Measurements from ENCODE around the gene PCYOX1L. TPM values are rescaled to one million over a fixed set of nuclear protein-coding genes. Genes with fewer than 3 reads are reported as not detected.

The PCYOX1L gene
- total RNA-seq, 2 experiments from 2014 or later = 21.8 to 24.0 TPM

- H3K9me3 Mint-ChIP-seq = no peaks in the 10 kb centered on the region
Measured at GRCh38 chr5:149358294-149358651, 427 bp downstream of the PCYOX1L start.

GRCh38 chr5:149358868-149359495 lies 1.1 kb downstream of the PCYOX1L start:
- H3K27me3 Mint-ChIP-seq = no peaks in the 10 kb centered on the region
- peak overlapping the region; percentile 90 for H3K4me3 Mint-ChIP-seq
- ChIA-PET POLR2A (interaction anchor here (1.3 to 6.9 kb wide), 3 partner anchors 12 to 192 kb away, joined by 3 to 140 read pairs (median 10); partner anchors contain the start of genes CSNK1A1 and GRPEL2), CTCF (interaction anchor here (1.7 to 10.5 kb wide), 3 partner anchors 10 to 42 kb away, joined by 7 to 139 read pairs (median 43); partner anchors contain the start of gene GRPEL2)
- H3K9me3 Mint-ChIP-seq = no peaks in the 10 kb centered on the region
- H3K36me3 Mint-ChIP-seq = peaks cover 29% of the 10 kb centered on the region
- intact Hi-C loops (cut with micrococcal nuclease) = loop anchor here (5.0 kb wide), 1 partner anchor 1398 kb away; the partner anchor contains the start of gene DCTN4
- DNase-seq = no peak
- H3K4me1 Mint-ChIP-seq (ENCODE audit: low read depth) = peaks cover 58% of the 10 kb centered on the region
- H3K27ac Mint-ChIP-seq = peak overlapping the region; percentile 89

More at GRCh38 chr5:149358294-149358651, 427 bp downstream of the PCYOX1L start:
- no peaks in the 10 kb centered on the region for H3K27me3 Mint-ChIP-seq
- peak; percentile 50 for DNase-seq
- H3K4me3 Mint-ChIP-seq = peak overlapping the region; percentile 90
- POLR2A ChIA-PET = interaction anchor here (0.7 to 6.9 kb wide), 8 partner anchors 8 to 605 kb away, joined by 3 to 140 read pairs (median 6); partner anchors contain the start of genes CSNK1A1 and GRPEL2
- H3K27ac Mint-ChIP-seq = peak overlapping the region; percentile 89
- CTCF ChIA-PET = interaction anchor here (0.7 to 10.5 kb wide), 6 partner anchors 11 to 260 kb away, joined by 3 to 139 read pairs (median 12); partner anchors contain the start of genes CSNK1A1 and GRPEL2
- peaks cover 63% of the 10 kb centered on the region for H3K4me1 Mint-ChIP-seq (ENCODE audit: low read depth)
- peaks cover 33% of the 10 kb centered on the region for H3K36me3 Mint-ChIP-seq
- intact Hi-C loops (cut with micrococcal nuclease) = loop anchor here (5.0 kb wide), 1 partner anchor 1399 kb away; the partner anchor contains the start of gene DCTN4

- Mint-ChIP-seq H3K4me1 (ENCODE audit: low read depth) (peaks cover 47% of the 10 kb centered on the region), H3K4me3 (no peak overlapping the region), H3K36me3 (peaks cover 20% of the 10 kb centered on the region), H3K27me3 (no peaks in the 10 kb centered on the region), H3K9me3 (no peaks in the 10 kb centered on the region), H3K27ac (peak overlapping the region; percentile 64)
- no peak for DNase-seq
- POLR2A ChIA-PET = interaction anchor here (1.1 kb wide), 1 partner anchor 15 kb away, joined by 4 read pairs; the partner anchor contains the start of gene GRPEL2
- intact Hi-C loops (cut with micrococcal nuclease) = no loop called here
- CTCF ChIA-PET = interaction anchor here (0.9 to 10.5 kb wide), 4 partner anchors 9 to 219 kb away, joined by 3 to 139 read pairs (median 3); partner anchors contain the start of genes ABLIM3 and GRPEL2
Measured at GRCh38 chr5:149360272-149360671, 2.4 kb downstream of the PCYOX1L start.

GRCh38 chr5:149362541-149362940 lies 4.7 kb downstream of the PCYOX1L start:
- ChIA-PET CTCF (no interaction called here), POLR2A (no interaction called here)
- H3K9me3 Mint-ChIP-seq = no peaks in the 10 kb centered on the region
- peaks cover 26% of the 10 kb centered on the region for H3K4me1 Mint-ChIP-seq (ENCODE audit: low read depth)
- intact Hi-C loops (cut with micrococcal nuclease) = no loop called here
- H3K4me3 Mint-ChIP-seq = no peak overlapping the region
- no peaks in the 10 kb centered on the region for H3K27me3 Mint-ChIP-seq
- H3K36me3 Mint-ChIP-seq = peaks cover 12% of the 10 kb centered on the region
- DNase-seq = no peak
- no peak overlapping the region for H3K27ac Mint-ChIP-seq

GRCh38 chr5:149363358-149363757 lies 5.5 kb downstream of the PCYOX1L start:
- ChIA-PET CTCF (interaction anchor here (0.7 to 1.2 kb wide), 2 partner anchors 15 to 46 kb away, joined by 3 read pairs; no protein-coding TSS in a partner anchor), POLR2A (no interaction called here)
- intact Hi-C loops (cut with micrococcal nuclease) = no loop called here
- H3K4me1 Mint-ChIP-seq (ENCODE audit: low read depth) = peaks cover 28% of the 10 kb centered on the region
- no peak for DNase-seq
- peaks cover 17% of the 10 kb centered on the region for H3K36me3 Mint-ChIP-seq
- no peak overlapping the region for H3K27ac Mint-ChIP-seq
- H3K27me3 Mint-ChIP-seq = no peaks in the 10 kb centered on the region
- no peak overlapping the region for H3K4me3 Mint-ChIP-seq
- no peaks in the 10 kb centered on the region for H3K9me3 Mint-ChIP-seq

- no peaks in the 10 kb centered on the region for H3K9me3 Mint-ChIP-seq
- H3K4me3 Mint-ChIP-seq = no peak overlapping the region
- intact Hi-C loops (cut with micrococcal nuclease) = no loop called here
- H3K4me1 Mint-ChIP-seq (ENCODE audit: low read depth) = peaks cover 22% of the 10 kb centered on the region
- POLR2A ChIA-PET = no interaction called here
- CTCF ChIA-PET = interaction anchor here (1.2 to 10.0 kb wide), 2 partner anchors 7 to 47 kb away, joined by 3 to 139 read pairs; partner anchors contain the start of gene PCYOX1L
- no peaks in the 10 kb centered on the region for H3K27me3 Mint-ChIP-seq
- peaks cover 15% of the 10 kb centered on the region for H3K36me3 Mint-ChIP-seq
- no peak for DNase-seq
- H3K27ac Mint-ChIP-seq = no peak overlapping the region
Measured at GRCh38 chr5:149363936-149364335, 6.1 kb downstream of the PCYOX1L start.

- Mint-ChIP-seq H3K9me3 (no peaks in the 10 kb centered on the region), H3K27ac (no peak overlapping the region), H3K4me1 (ENCODE audit: low read depth) (peaks cover 15% of the 10 kb centered on the region), H3K4me3 (no peak overlapping the region), H3K36me3 (peaks cover 11% of the 10 kb centered on the region), H3K27me3 (no peaks in the 10 kb centered on the region)
- DNase-seq = no peak
- intact Hi-C loops (cut with micrococcal nuclease) = loop anchor here (5.0 kb wide), 1 partner anchor 198 kb away; no protein-coding TSS in a partner anchor
- ChIA-PET POLR2A (interaction anchor here (2.4 kb wide), 1 partner anchor 9 kb away, joined by 6 read pairs; no protein-coding TSS in a partner anchor), CTCF (interaction anchor here (0.8 to 10.0 kb wide), 5 partner anchors 8 to 163 kb away, joined by 3 to 289 read pairs (median 4); partner anchors contain the start of gene PCYOX1L)
Measured at GRCh38 chr5:149364719-149365118, 6.9 kb downstream of the PCYOX1L start.

- intact Hi-C loops (cut with micrococcal nuclease) = loop anchor here (5.0 kb wide), 1 partner anchor 197 kb away; no protein-coding TSS in a partner anchor
- Mint-ChIP-seq H3K27me3 (no peaks in the 10 kb centered on the region), H3K36me3 (peaks cover 11% of the 10 kb centered on the region), H3K9me3 (no peaks in the 10 kb centered on the region), H3K4me1 (ENCODE audit: low read depth) (peaks cover 8% of the 10 kb centered on the region), H3K27ac (no peak overlapping the region), H3K4me3 (no peak overlapping the region)
- CTCF ChIA-PET = interaction anchor here (1.8 to 10.0 kb wide), 5 partner anchors 8 to 69 kb away, joined by 4 to 289 read pairs (median 44); partner anchors contain the start of genes GRPEL2 and PCYOX1L
- DNase-seq = no peak
- POLR2A ChIA-PET = interaction anchor here (2.4 kb wide), 1 partner anchor 10 kb away, joined by 6 read pairs; no protein-coding TSS in a partner anchor
Measured at GRCh38 chr5:149365418-149365817, 7.6 kb downstream of the PCYOX1L start.

GRCh38 chr5:149366169-149366729 lies 8.4 kb downstream of the PCYOX1L start:
- Mint-ChIP-seq H3K27ac (no peak overlapping the region), H3K9me3 (no peaks in the 10 kb centered on the region), H3K27me3 (no peaks in the 10 kb centered on the region), H3K4me1 (ENCODE audit: low read depth) (peaks cover 2% of the 10 kb centered on the region), H3K4me3 (no peak overlapping the region), H3K36me3 (peaks cover 11% of the 10 kb centered on the region)
- DNase-seq = no peak
- intact Hi-C loops (cut with micrococcal nuclease) = loop anchor here (5.0 kb wide), 1 partner anchor 196 kb away; no protein-coding TSS in a partner anchor
- CTCF ChIA-PET = interaction anchor here (0.9 to 10.0 kb wide), 10 partner anchors 9 to 211 kb away, joined by 3 to 289 read pairs (median 6); partner anchors contain the start of genes GRPEL2 and PCYOX1L
- POLR2A ChIA-PET = interaction anchor here (1.0 to 2.4 kb wide), 2 partner anchors 8 to 11 kb away, joined by 3 to 6 read pairs; partner anchors contain the start of gene PCYOX1L

- Mint-ChIP-seq H3K4me1 (ENCODE audit: low read depth) (peaks cover 2% of the 10 kb centered on the region), H3K36me3 (peaks cover 11% of the 10 kb centered on the region), H3K27ac (no peak overlapping the region), H3K27me3 (no peaks in the 10 kb centered on the region), H3K9me3 (no peaks in the 10 kb centered on the region), H3K4me3 (no peak overlapping the region)
- intact Hi-C loops (cut with micrococcal nuclease) = loop anchor here (1.0 to 5.0 kb wide), 2 partner anchors 50 to 195 kb away; no protein-coding TSS in a partner anchor
- CTCF ChIA-PET = interaction anchor here (0.5 to 10.0 kb wide), 27 partner anchors 9 to 210 kb away, joined by 3 to 289 read pairs (median 5); partner anchors contain the start of genes GRPEL2 and PCYOX1L
- DNase-seq = peak; percentile 64
- POLR2A ChIA-PET = interaction anchor here (0.5 to 2.4 kb wide), 5 partner anchors 10 to 75 kb away, joined by 3 to 6 read pairs (median 4); partner anchors contain the start of gene PCYOX1L
Measured at GRCh38 chr5:149367249-149367971, 9.6 kb downstream of the PCYOX1L start.
